ENCODE measurements around the gene PKN2.
A peak's percentile ranks its signal among the peaks of the same experiment; 100 is the strongest.
"Not testable (repeated sequence)": the region's sequence is repeated elsewhere in the genome, so short reads cannot be mapped to it uniquely, and the experiment has no call there.

PKN2 gene

DNA sequence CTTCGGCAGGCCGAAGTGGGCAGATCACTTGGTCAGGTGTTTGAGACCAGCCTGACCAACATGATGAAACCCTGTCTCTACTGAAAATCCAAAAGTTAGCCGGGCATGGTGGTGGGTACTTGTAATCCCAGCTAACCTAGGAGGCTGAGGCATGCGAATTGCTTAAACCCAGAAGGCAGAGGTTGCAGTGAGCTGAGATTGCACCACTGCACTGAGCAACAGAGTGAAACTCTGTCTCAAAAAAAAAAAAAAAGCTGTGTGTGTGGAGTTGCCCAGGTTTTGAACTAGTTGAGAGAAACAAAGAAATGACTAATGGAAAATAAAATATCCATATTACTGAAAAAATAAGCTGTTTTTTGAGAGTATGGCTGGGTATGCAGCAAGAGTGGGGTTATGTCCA lies 107.1 kb downstream of the PKN2 start:
- DNase-seq (ENCODE audit: low read depth) = no peak

DNA sequence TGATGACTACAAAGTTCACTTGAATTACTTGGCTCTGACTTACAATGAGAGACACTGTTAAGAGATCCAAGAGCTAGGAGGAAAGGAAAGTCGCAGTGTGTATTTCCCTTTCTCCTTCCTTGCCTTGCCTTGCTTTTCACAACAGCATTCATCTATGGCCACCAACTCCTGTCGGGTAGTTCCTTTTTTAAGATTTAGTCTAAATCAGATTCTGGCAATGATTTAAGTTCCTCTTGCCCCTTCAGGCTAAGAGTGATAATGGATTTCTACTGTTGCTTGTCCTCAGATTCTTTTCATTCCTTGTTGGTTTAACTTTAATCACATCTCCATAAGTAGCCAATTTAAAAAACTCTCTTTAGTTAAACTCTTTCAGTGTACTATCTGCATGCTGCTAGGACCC lies 115.4 kb downstream of the PKN2 start:
- DNase-seq (ENCODE audit: low read depth) = no peak

DNA sequence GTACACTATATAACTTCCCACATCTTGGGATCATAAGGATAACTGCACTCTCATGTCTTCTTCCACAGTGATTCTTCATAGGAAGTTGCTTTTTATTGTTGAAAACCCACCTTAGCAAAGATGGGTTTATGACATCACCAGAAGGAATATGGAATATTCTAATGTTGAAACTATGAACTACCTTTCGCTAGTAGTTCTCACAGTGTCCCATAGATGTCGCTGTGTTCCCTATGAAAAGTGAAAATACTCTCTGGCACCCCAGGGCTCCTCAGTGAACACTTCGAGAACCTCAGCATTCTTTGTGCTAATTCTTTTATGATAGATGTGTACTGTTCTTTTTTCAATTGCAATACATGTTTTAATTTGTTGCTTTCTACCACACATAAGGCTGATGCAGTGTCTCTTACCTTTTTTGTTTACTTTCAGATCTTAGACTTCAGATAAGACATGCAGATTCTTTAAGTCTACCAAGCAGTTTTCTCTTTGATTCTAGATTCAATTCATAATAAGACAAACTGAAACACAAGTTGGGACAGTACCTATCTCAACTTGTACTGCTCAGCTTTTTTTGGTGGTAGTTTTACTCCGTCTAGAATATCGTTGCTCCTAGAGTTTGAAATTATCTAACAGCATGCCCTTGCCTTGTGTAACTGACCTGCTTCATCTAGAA lies 116.4 kb downstream of the PKN2 start:
- DNase-seq (ENCODE audit: low read depth) = peak; percentile 6

DNA sequence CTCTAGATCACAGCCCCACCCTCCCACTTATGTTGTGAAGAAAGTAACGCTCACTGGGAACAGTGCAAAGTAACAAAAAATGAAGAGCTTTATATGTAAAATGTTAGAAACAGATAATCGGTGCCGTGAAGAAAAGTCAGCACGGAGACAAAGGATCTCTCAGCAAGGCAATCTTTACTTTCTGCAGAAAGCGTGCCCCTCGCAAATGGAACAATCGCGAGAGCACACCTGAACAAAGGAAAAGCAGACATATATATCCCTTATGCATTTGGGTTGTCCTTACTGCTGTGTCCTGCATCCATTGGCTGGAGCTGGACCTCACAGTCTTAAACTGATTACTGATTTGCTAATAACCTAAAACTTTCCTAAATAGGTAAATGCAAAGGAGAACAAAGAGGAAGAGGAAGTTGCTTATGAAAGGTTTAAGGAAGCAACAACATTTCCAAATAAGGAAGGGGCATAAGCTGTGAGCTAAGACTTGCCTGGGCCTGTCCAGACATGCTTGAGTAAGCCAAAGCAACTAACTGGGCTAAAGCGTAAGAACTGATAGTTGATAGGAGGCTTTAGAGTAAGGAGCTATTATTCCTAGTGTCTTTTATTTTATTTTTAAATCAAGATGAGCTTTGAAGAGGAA lies 117.6 kb downstream of the PKN2 start:
- DNase-seq (ENCODE audit: low read depth) = no peak

DNA sequence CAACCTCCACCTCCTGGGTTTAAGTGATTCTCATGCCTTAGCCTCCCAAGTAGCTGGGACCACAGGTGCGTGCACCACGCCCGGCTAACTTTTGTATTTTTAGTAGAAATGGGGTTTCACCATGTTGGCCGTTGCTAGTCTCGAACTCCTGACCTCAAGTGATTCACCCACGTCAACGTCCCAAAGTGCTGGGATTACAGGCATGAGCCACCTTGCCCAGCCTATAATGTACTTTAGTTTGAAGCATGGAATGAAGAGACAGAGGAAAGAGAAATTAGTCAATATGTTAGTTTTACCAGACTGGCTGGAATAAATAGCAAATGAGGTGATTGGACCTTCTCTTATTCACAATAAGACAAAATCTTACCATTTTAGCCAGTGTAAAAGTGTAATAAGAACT lies 118.3 kb downstream of the PKN2 start:
- DNase-seq (ENCODE audit: low read depth) = no peak

DNA sequence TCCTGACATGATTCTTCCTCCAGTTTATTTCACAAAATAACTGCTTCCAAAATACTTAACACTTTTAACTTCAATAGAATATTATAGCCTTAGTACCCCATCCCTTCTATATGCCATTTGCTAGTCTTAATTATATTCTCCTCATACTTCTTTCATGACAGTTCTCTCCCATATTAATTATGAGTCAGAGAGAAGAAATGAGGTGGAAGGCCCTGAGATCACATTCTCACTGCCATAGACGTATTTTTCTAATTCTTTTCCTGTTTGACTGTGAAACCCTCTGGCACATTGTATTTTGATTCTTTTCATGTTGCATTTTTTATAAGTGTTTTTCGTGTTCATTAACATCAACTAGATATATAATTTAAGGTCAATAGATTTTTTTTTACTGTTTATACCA lies 118.9 kb downstream of the PKN2 start:
- DNase-seq (ENCODE audit: low read depth) = no peak

DNA sequence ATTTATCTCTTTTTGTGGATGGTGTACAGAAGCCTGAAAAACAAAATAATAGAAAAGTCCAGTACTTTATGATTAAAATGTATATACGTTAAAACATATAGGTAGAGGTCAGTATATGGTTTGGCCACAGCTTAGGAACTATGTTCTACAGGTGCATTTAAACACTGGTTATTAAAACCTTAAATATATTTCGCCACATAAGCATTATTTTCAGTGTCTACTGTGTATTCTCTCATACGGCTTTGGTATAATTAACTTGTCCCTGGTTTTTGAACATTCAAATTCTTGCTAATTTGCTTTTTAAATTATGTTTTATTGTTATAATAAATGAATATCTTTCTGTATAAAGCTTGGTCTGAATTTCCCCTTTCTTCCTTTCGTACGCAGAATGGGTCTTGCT lies 119.4 kb downstream of the PKN2 start:
- no peak for DNase-seq (ENCODE audit: low read depth)

DNA sequence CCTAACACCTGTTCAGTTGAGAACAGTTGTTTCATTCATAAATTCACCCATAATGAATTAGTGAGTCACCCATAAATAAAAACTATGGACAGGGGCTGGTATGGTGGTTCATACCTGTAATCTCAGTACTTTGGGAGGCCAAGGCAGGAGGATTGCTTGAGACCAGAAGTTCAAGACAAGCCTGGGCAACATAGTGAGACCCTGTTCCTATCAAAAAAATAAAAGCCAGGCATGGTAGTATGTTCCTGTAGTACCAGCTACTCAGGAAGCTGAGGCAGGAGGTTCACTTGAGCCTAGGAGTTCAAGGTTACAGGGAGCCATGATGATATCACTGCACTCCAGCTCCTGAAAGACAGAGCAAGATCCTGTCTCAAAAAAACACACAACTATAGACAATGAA lies 128.3 kb downstream of the PKN2 start:
- no peak for DNase-seq (ENCODE audit: low read depth)

DNA sequence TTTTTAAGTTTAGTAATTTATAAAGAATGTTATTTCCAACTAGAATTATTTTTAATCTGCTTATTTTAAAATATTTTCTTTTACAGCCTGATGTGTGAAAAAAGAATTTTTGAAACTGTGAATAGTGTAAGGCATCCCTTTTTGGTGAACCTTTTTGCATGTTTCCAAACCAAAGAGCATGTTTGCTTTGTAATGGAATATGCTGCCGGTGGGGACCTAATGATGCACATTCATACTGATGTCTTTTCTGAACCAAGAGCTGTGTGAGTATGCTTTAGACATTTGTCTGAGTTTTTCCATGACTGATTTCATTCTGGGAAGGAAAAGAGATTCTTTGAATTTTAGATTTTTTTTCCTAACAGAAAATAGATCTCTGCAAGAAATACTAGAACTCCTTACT lies 129.4 kb downstream of the PKN2 start:
- DNase-seq (ENCODE audit: low read depth) = no peak

DNA sequence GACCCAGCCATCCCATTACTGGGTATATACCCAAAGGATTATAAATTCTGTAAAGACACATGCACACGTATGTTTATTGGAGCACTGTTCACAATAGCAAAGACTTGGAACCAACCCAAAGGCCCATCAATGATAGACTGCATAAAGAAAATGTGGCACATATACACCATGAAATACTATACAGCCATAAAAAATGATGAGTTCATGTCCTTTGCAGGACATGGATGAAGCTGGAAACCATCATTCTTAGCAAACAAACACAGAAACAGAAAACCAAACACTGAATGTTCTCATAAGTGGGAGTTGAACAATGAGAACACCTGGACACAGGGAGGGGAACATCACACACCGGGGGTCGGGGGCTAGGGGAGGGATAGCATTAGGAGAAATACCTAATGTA lies 135.6 kb downstream of the PKN2 start:
- not testable (repeated sequence) for DNase-seq (ENCODE audit: low read depth)

DNA sequence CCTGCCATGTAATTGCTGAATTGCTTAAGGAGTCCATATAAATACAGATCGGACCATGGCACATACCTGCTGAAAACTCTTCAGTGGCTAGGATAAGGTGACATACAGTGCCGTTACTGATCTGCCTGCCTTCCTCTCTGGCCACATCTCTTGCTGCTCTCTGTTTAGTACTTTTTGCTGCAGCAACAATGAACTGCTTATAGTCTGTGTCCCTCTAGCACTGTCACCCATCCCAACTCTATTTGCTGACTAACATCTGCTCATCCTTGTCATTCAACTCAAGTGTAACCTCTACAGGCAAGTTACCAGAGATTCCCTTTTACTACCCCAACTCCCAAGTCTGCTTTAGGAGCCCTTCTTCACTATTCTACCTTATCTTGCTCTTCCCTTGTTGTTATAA lies 141.6 kb downstream of the PKN2 start:
- DNase-seq (ENCODE audit: low read depth) = no peak

DNA sequence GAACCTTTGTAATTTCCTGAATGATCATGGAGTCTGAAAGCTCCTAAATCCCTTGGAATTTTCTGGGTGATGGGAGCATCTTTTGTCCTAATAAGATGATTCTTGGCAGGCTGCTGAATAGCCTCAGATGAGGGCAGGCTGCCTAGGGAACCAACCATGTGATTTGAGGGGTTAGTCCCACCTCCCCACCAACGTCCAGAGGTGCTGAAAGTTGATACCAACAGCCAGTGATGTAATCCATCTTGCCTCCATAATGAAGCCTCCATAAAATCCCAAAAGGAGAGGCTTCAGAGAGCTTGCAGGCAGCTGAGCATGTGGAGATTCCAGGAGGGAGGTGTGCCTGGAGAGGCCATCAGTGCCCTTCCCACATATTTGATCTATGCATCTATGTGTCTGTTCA lies 163.6 kb downstream of the PKN2 start:
- no peak for DNase-seq (ENCODE audit: low read depth)

DNA sequence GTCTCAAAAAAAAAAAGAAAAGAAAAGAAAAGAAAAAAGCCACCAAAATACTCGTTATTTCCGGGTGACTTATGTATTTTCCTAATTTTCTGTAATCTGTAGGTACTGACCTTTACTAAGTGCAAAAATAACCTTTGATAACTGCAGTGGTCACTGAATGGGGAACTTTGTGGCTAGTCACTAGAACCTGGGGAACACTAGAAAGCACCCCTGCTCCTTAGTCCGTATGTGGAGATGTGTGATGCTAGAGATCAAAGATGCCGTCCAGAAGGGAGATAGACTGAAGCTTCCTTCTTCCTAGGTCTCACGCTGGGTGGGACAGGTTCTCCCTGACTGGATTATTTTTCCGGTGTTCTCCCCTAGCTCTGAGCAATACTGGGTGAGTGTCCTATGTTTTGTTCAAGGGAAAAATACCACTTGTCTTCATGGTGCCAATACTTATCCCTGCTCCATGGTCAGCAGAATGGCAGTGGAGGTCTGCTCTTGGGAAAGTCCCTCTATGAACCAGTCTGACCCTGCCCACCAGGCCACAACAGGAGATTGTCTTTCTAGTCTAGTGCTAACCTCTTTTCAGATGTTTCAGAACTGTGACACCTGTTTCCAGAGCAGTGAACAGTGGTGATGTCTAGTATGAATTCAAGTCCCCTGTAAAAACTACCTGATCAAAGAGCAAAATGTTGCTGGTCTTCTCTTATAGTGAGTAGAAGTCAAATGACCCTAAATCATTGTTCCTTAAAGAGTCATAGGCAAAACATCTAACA lies 167.4 kb downstream of the PKN2 start:
- DNase-seq (ENCODE audit: low read depth) = no peak

DNA sequence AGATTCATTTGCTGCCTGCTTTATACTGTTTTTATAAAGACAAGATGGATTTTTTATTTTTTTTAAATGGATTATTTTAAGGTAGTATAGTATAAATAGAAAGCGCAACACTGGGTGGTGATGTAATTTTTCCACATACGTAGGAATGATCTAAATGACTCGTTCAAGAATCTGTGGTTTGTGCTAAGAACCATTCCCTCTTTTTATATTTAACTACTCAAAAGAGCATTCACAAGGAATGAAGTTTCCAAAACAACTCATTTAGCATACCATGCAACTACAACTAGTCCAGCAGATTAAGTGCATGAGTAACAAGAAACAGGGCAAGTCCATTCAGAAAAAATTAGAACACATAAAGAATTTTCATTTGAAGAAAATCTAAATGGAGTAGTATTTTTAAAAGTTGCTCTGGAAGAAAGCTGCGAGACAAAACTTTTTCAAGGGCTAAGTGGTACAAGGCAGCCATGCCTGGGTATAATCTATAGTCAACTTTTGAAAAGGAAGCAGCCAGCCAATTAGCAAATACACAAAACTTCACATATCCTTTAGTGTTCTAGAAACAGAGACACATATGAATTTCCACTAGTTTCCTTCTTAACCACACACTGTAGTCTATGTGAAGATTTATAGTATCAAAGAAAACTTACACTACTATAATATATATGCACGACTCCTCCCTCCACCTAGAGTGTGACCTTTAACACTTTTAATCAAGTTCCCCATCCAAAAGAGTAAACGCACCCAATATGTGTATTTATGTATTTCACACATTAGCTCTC lies 183.9 kb downstream of the PKN2 start:
- DNase-seq (ENCODE audit: low read depth) = no peak

DNA sequence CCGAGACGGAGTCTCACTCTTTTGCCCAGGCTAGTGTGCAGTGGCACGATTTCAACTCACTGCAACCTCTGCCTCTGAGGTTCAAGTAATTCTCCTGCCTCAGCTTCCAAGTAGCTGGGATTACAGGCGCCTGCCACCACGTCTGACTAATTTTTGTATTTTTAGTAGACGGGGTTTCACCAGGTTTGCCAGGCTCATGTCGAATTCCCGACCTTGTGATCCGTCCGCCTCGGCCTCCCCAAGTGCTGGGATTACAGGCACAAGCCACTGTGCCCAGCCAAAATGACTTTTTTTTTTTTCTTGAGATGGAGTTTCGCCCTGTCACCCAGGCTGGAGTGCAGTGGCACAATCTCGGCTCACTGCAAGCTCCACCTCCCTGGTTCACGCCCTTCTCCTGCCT lies 185.6 kb downstream of the PKN2 start:
- not testable (repeated sequence) for DNase-seq (ENCODE audit: low read depth)

DNA sequence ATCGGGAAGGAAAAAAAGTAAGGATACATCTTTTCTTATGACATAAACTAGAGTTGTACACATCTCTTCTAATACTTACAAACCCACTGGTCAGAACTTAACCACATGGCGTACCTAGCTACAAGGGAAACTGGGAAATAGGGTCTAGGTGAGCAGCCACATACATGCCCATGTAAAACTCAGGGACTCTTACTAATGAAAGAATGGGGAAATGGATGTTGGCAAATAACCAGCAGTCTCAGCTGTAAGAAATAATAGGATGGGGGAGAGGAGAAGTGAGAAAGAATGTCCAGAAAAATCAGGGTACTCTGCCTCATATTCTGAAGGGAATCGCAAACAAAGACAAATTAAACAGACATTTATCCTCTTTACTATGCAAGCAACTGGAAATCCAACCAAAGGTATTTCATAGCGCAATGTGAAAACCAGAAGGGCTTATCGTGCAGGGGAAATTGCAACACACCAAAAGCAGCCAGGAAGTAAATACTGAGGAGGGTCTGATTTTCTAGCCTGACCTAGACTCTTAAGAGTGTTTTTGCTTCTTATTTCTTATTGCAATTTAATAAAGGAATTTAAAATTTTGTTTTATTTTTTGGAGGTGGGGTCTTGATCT lies 189.8 kb downstream of the PKN2 start:
- no peak for DNase-seq (ENCODE audit: low read depth)

DNA sequence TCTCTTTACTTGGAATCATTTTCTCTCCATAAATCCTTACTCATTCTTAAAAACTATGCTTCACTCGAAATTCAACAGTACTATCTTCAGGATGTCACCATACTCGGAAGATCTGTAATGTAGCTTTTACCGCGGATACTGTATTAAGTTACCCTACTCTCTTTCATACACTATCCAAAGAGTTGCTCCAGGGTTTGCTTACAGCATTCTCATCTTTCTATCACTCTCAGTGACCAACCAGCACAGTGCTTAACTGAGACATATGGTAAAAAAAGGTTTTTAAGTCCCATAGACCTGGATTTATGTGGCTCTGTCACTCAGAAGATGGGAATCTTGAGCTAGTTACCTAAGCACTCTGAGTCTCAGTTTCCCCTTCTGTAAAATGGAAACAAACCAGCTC lies 191.5 kb downstream of the PKN2 start:
- no peak for DNase-seq (ENCODE audit: low read depth)

DNA sequence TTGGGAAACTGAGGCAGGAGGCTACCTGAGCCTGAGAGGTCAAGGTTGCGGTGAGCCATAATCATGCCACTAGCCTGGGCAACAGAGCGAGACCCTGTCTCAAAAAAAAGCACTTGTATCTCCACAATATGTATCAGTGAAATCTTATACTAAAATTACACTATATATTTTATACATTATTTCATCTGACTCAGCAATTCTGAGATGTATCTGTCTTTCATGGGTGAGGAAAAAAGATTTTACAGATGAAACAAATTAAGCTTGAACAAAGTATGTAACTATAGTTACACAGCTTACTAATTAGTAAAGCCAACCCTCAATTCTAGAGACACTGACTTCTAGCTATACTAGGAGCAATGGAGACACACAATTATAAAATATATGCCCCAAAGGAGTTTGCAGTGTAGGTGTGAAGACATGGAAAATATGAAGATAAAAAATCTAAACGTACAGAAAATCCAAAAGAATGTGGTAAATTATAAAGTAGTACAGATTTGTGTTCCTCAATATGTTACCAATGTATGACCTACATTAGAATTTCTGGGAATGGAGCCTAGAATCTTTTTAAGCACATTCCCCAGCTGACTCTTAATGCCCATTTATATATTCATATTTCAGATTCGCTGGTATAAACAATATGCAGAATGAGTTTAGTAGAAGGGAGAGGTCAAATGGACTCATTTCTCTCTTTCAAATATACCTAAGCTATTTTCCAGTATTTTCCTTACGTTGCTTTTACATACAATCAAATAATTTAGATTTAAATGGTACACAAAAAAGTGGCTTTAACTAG lies 192.7 kb downstream of the PKN2 start:
- DNase-seq (ENCODE audit: low read depth) = no peak

DNA sequence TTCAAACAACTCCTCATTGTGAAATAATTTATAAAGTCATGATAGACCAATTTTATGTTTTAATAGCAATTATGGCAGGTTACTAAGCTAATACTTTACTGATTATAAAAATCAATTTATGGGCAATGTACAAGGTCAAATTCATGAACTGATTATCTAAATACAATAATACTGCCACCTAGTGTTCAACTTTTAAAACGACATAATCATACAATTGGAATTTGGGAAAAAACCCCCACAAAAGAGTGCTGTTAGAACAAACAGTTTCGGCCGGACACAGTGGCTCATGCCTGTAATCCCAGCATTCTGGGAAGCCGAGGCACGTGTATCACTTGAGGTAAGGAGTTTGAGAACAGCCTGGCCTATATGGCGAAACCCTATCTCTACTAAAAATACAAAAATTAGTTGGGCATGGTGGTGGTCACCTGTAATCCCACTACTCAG lies 193.3 kb downstream of the PKN2 start:
- no peak for DNase-seq (ENCODE audit: low read depth)

DNA sequence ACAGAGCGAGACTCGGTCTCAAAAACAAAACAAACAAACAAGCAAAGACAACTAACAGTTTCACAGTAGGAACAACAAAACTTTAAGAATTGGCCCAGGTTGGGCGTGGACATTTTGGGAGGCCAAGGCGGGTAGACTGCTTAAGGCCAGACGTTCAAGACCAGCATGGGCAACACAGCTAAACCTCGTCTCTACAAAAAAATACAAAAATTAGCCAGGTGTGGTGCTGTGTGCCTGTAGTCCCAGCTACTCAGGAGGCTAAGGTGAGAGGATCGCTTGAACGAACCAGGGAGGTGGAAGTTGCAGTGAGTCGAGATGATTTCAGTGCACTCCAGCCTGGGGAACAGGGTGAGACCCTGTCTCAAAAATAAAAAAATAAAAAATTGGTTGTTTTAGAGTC lies 193.8 kb downstream of the PKN2 start:
- DNase-seq (ENCODE audit: low read depth) = no peak

DNA sequence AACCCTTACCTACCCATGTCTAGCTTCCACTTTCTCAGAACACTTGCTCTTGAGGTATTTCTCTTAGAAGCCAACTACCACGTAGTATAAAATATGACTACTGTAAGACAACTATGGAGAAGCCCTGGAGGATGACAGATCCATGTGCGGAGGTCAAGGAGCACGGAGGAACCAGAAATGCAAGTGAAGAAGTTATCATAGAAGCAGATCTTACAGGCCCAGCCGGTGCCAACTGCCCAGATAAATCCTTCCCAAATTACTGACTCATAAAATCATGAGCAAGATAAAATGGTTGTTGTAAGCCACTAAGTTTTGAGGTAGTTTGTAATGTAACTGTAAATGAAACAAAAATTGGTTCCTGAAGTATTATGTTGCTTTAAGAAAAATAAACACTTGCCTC lies 194.7 kb downstream of the PKN2 start:
- no peak for DNase-seq (ENCODE audit: low read depth)
